Measurements from ENCODE around the gene NOTCH2NLA.
"Not testable (repeated sequence)": the region's sequence is repeated elsewhere in the genome, so short reads cannot be mapped to it uniquely, and the experiment has no call there.

The NOTCH2NLA gene

DNA sequence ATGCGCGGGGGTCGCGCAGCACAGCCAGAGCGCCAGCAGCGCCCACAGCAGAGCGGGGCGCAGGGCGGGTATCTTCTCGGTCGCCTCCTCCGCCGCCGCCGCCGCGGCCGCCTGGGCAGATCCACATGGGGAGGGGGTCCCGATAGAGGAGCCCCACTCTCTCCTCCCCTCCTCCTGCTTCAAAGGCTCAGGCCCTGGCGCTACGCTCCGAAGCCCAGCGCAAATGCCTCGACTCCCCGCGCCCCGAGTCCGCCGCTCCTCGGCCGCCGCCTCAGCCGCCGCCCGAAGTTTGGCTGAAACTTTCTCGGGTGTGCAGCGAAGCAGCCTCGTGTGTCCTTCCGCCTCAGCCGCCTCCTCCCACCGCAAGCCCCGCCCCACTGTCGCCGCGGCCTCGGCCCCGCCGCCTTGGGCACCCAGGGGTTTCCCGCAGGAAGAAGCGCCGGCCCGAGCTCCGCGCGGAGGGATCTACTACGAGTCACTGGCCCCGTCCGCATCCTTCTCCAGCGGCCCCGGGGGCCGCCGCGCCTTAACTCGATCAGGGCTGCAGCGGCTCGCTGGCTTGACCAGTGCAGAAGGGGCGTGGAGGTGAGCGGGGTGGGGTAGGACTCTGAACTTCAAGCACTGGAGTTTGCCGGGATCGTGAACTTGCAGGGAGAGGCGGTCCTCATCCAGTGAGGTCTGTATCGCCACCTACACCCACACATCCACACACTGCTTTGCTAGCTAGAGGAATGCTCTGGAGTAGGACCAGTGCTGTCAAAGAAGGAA lies at the start of gene NOTCH2NLA:
Gene NOTCH2NLA, minus strand, starts transcription at position 312 of the 768 bp plus-strand sequence. CDS start 39,684 bp downstream, outside the sequence.
- not testable (repeated sequence) for DNase-seq

DNA sequence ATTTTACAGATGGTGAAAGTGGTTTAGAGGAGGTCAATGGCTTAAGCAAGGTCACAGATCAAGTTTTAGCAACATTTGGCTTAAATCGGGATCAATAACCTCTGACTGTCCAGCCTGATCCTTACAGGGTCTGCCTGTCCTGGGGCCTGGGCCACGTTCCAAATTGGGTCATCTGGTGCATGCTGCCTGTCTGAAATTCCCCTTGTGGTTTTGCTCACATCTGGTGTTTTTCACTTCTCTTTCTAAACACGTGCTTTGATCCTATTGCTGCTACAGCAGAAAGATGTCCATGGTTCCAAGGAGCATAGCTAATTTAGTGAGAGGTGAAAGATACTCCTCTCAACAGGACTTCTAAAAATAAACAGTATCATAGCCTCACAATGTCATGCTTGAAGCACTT lies 49.5 kb upstream of the NOTCH2NLA start:
- not testable (repeated sequence) for DNase-seq

DNA sequence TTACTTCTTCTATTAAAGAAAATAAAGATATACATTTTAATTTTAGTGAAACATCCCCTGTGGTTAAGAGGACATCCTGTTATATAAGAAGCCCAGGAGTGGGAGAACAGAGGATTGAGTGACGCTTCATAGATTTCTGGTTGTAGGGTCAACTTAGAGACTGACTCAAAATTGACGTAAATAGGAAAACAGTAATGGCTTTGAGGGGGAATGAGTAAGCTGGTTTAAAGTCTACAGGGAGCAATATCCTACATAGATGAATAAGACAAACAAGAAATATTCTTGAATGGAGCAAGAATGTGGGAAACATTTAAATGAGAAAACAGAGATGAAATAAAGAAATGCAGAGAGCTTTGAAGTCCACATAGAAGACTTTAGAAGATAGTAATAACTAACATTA lies 48.3 kb upstream of the NOTCH2NLA start:
- not testable (repeated sequence) for DNase-seq

DNA sequence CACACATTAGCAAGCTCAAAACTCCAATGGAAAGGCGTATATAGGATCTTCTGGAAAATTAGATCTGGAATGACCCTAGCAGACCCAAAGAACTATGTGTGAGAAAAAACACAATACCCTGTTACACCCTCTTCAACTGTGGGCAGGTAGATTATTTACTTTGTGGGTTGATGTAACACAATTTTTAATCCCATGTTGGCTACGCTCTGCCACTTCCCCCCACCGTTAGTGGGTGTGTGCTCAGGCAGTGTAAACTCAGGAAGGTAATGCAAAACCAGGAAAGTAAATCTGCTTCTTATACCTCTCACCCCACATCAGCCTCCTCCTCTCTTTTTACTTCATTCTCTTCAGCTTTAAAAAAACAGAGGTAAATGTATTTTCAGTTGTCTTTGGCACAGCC lies 45.3 kb upstream of the NOTCH2NLA start:
- not testable (repeated sequence) for DNase-seq

DNA sequence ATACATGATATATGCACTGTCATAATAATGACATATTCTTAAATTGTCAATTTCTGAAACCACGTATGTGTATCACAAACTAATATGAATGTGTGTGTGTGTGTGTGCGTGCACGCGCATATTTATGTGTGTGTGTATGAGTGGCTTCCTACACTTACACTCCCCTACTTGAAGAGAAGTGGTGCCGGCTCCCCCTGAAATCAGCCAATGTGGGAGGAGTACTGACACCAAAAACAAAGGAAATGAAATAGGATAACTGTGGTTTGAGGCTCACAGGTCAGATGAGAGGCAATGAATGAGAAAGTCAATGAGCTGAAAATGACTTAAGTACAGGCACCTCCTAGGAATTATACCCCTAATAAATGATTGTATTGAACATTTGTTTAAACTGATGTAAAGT lies 44.4 kb upstream of the NOTCH2NLA start:
- DNase-seq, result not testable (repeated sequence)

DNA sequence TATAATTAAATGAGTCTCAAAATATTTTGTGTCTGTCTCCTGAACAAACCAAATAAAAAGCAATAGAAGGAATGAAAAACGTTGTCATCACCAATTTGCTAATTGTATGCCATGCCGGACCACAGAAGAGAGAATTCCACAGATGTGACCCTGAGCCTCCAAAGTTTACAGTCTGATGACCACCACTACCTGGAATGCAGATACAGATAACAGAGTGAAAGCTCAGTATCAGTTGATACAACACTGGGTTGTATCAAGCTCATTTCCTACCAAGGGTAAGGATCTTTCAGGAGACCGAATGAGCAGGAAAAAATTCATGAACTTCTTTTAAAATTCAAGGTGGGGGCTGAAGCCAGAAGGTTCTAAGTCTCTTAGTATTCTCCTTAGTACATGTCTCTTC lies 43.9 kb upstream of the NOTCH2NLA start:
- DNase-seq, result not testable (repeated sequence)

DNA sequence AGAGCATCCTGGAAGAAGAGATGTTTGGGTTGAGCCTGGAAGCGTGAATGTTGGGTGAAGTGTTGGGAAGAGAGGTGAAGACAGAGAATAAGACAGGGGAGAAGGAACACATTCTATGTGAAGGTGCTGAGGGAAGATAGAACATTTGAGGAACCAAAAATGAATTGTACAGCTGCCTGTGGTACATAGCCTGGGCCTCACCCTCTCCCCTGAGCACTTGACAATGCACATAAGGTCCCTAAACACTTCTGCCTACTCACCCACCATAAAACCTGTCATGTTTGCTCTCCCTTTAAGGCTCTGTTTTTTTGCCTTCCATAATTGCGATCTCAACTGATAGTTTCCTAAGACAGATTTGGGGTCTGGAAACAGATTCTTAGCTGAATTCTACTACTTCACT lies 43.2 kb upstream of the NOTCH2NLA start:
- not testable (repeated sequence) for DNase-seq

DNA sequence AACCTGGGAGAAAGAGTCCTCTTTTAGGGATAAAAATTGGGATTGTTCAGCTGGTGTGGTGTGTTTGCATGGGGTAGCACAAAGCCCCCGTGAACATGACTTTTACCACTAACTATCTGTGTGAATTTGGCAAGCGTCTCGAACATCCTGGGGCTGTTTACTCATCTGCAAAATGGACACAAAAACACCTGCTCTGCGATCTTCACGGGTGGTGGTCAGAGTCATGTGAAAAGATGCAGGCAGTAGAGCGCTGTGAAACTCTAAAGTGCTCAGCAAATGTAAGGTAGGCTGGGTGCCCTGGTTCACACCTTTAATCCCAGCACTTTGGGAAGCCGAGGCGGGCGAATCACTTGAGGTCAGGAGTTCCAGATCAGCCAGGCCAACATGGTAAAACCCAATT lies 41.3 kb upstream of the NOTCH2NLA start:
- not testable (repeated sequence) for DNase-seq

DNA sequence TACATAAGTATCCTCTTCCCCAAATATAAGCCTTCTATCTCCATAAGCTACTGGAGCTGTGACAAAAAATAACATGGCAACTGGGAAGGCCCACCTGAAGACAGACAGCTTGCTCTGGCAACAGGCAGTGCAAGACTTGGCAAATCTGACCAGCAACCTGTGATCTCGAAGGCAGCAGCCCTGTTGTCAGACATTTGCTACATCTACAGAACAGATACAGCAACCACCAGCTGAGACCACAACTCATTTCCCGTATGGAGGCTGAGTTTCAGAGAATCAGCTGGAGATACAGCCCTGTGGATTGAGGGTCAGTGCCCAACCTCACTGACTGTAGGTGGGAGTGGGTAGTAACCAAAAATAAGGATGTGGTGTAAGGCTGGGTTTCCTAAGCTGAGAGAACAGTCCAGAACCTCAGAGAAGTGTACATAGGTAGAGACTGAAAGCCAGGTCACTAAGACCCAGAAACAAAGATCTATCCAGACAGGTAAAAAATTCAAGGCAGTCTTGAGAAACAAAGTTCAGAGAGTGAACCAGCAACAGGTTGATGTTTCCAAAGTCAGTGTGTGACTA lies 37.4 kb upstream of the NOTCH2NLA start:
- not testable (repeated sequence) for DNase-seq

DNA sequence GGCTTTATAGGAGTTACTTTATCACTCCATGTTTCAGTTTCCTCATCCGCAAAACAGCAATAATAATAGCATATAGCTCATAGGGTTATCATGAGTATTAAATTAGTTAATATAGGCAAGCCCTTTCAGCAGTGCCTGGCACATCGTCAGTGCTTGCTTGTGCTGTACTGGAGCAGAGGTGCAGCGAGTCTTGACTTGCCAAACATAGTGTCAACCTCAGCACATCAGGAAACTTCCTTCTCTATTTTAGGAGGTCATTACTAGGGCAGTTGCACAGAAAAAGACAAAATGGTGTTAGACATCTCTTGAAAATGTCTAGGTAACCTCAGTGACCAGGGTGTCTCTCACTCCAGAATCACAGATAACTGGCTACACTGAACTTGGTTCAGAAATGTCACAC lies 35.9 kb upstream of the NOTCH2NLA start:
- DNase-seq, result not testable (repeated sequence)

DNA sequence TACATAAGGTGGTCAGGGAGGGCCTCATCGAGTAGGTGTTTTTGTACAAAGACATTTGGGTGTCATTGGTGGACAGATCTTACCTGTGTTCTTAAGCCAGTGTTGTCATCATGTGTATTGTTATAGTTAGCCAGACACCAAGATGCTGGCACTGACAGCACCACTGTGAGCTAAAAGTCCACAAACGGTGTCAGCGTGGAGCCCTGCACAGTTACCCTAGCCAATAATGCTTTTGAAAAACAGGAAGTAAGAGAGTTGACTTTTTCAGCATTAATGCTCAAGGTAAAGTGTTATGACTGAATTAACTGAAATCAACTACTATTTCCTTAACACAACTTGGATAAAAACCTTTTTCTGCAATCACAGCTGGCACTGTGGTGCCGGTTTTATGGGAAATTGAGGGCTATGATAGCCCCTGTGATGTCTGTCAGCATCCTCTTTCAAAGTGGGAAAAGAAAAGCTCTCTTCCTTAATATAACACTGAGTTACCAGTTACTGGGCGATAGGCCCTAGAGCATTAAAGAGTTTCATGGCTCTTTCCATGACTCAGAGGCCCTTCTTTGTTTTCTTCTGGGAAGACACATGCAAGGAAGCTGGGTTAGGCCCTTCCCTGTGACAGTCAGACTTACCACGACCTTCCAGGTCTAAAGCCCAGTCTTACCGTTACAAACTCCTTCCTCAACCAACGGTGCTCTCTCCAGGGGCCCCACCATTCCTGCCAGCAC lies 31.3 kb upstream of the NOTCH2NLA start:
- DNase-seq, result not testable (repeated sequence)

DNA sequence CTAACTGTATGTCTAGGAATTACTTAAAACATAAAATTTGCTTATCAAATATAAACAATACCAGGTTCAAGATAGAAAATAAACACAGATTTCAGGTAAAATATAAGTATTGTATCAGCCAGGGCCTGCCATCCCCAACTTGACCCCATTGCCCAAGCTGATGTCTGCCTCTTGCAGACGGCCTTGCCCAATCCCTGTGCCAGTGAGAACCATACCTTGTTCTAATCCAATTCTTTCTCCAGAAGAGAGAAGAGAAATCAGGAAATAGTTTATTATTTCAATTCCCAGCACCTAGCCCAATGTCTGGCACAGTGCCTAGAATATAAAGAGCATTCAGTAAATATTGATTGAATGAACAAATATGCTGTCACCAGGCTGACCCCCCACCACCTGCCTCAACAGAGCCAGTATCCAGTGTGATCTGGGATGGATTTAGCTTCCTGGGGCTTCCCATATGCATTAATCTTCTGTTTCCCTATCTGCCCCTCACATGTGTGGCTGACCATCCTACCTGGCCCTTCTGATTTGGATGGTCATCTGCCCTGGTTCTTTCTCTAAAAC lies 29.3 kb upstream of the NOTCH2NLA start:
- not testable (repeated sequence) for DNase-seq

DNA sequence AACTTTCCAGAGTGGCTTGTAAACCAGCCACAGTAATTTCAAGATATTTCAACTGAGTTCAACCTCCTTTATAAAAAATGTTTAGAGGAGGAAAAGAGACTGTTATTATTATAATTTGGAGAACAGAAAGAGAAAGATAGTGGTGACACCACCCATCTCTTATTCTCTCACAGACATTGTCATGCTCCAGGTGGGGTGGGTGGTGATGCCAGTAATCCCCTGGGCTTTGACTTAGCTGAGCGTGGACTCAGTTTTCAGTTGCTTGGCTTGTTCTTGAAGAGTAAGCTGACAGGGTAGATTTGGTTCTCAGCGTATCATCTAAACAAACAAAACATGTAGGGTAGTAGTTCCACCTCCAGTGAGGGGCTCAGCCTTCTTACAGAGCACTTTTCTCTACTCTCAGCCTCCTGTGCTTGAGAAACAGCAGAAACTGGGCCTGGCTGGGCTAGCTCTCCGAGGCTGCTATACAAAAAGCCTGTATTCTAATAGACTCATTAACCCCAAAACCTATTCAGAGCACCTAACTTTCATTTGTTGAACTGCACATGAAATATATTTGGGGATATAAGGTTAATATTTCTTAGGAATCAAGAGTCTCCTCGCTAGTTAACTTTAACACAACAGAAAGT lies 25.9 kb upstream of the NOTCH2NLA start:
- not testable (repeated sequence) for DNase-seq

DNA sequence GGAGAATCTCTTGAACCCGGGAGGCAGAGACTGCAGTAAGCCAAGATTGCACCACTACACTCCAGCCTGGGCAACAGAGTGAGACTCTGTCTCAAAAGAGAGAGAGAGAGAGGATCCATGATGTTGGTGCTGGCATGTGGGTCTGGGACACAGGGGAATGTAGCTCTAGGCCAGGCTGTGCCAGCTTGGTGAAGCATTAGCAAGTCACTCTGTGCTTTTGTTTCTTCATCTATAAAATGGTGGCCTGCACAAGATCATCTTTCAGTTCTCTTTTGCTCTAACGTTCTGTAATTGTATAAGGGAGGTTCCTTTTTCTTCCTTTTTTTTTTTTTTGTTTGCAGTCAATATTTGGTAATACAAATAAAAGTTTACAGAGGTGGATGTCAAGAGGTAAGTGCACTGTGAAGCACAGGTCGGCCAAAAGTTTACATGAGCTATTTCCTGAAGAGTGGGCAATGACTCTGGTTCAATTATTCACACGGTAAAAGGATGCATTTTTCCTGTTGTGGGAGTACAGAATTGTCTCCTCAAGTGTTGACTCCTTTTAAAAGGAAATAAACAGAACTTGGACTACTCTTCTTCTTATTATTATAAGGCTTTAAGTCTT lies 24.5 kb upstream of the NOTCH2NLA start:
- DNase-seq, result not testable (repeated sequence)

DNA sequence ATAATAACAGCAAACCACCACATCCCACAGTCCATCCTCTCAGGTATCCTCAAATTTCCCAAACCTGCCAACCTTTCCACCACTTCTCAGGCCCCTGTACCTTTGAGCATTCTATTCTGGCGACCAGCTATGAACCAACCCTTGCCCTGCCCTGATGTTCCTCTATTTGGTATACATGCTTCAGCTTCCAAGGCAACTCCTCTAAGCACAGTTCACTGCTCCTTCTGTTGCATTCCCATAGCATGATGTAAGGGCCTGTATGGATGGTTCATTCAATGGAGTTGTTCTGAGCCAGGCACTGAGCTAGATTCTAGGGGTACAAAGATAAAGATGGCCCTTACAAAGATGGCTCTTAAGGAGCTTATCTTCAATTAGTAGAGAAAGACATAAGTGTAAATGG lies 22.7 kb upstream of the NOTCH2NLA start:
- not testable (repeated sequence) for DNase-seq

DNA sequence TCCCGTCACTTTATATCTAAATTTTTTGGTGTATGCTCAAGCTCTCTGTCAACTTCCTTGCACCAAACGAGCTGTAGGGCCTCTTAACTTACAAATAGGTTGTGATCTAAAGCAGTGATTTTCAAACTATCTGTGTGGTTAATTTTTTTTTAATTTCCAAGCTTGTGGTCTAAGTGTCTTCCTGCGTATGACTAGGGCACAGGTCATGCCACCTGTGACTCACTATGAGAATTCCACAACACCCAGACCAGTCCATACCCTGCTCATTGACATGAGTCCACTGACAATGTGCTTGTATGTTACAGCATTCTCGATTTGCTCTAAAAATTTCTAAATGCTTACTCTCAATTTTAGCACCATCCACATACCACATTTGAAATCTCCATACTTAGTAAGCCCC lies 19.8 kb upstream of the NOTCH2NLA start:
- DNase-seq, result not testable (repeated sequence)

DNA sequence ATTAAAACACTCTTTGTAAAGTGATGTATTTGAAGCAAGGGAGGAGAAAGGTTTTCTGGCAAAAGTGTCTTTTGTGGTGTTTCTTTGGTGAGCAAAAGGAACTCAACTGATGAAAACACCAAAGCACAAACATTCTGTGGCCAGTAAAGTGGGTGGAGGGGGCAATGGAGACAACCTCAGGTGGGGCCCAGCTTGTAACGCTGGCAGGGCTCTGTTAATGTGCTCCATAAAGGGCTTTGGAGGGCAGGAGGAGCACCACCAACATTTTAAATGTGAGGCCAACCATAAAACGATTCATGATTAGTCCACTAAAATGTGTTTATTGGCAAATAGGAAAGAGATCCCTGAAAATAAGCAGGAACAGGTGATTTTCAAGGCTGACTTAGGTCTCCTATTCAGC lies 7.8 kb upstream of the NOTCH2NLA start:
- DNase-seq, result not testable (repeated sequence)

DNA sequence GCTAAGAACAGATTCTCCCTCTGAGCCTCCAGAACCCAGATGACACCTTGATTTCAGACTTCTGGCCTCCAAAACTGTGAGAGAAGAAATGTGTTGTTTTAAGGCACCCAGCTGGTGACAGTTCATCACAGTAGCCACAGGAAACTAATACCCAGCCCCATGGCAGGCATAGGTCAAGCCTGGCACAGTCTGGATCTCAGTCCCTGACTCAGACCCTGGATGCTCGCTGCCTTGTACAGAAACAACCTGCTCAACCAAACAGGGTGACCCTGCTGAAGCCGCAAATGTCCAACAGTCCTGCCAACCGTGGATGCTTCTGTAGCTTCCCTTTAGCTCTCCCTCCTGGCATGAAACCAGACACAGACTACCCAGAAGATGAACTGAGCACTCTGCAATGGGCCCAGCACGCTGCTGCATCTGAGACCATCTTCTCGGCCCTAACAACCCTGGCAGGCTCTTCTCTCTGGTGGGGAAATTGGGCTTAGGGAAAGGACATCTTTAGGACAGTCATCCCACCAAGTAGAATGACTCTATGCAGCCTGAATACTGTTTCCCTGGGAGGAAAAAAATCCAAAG lies 7.3 kb upstream of the NOTCH2NLA start:
- not testable (repeated sequence) for DNase-seq

DNA sequence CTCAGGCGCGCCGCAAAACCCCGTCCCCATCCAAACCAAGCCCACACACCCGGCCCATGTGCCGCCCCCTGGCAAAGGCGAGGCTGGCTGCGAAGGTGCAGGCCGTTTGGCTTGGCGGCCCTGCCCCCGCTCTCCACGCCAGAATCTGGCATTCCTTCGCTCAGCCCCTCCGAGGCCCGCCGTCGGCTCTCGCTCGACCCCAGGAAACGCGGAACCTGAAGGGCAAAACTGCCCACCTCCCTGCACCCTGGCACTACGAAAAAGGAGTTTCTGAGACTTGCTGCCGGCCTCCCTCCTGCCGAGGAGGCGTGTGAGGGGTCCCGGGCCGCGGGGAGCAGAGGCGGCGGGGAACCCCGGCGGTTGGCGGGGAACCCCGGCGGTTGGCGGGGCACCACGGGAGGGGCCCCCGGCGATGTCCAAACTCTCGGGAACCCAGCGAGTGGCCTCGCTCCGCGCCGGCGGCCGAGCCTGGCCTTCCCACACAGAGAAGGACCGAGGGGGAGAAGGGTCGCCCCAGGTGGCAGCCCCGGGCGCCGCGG lies 608 bp downstream of the NOTCH2NLA start:
- DNase-seq, result not testable (repeated sequence)

DNA sequence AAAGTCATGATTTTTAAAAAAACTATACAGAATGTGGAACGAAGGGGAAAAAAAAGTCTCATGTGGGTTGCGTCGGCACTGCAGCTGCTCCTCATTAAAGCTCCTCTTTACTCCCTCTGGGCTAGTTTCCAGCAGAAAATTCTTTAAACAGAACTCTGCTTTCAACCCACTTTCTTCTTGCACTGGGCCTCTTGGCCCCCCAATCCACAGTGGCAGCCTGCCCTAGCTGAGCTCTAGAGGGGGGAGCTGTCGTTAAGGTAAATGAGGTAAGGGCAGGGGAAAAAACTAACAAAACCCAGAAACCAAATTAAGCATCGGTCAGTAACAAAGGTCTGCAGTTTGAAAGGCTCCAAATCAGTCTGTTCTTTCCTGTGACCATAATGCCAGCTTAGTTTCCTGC lies 54.3 kb downstream of the NOTCH2NLA start:
- not testable (repeated sequence) for DNase-seq

DNA sequence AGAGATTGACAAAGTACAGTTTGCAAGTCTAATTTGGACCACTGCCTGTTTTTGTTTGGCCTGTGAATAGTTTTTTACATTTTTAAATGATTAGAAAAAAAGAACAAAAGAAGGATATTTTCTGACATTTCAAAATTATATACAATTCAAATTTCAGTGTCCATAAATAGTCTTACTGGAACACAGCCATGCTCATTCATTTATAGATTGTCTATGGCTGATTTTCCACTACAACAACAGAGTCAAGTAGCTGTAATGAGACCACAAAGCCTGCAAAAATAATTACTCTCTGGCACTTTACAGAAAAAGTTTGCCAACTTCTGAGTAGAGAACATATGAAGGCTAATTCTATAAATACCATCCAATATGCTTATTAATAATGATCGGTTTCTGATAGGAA lies 61.1 kb downstream of the NOTCH2NLA start:
- not testable (repeated sequence) for DNase-seq

DNA sequence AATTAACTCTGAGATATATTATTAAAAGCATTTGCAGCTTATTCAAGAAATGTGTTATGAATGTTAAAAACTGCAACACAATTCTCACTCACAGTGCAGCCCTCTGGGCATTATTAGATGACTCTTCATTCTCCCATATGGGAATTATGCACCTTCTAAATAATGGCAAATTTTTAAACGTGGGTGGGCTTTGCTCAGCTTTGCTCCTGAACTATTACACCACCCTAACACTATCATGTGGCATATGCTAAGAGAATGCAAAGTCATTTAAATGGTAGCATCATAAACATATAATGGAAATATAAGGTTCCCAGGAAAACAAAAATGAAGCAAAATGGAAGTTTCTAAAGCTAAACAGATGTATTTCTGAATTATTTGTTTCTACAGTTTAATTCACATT lies 61.5 kb downstream of the NOTCH2NLA start:
- not testable (repeated sequence) for DNase-seq

Data from NCI-H345 (cell line).